ENCODE measurements around the gene CD177. TPM values are rescaled to one million over a fixed set of nuclear protein-coding genes. Genes with fewer than 3 reads are reported as not detected.

CD177 gene, protein sequence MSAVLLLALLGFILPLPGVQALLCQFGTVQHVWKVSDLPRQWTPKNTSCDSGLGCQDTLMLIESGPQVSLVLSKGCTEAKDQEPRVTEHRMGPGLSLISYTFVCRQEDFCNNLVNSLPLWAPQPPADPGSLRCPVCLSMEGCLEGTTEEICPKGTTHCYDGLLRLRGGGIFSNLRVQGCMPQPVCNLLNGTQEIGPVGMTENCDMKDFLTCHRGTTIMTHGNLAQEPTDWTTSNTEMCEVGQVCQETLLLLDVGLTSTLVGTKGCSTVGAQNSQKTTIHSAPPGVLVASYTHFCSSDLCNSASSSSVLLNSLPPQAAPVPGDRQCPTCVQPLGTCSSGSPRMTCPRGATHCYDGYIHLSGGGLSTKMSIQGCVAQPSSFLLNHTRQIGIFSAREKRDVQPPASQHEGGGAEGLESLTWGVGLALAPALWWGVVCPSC
- 0.29 TPM in 1 of 2 replicates, not detected in the other for total RNA-seq

DNA sequence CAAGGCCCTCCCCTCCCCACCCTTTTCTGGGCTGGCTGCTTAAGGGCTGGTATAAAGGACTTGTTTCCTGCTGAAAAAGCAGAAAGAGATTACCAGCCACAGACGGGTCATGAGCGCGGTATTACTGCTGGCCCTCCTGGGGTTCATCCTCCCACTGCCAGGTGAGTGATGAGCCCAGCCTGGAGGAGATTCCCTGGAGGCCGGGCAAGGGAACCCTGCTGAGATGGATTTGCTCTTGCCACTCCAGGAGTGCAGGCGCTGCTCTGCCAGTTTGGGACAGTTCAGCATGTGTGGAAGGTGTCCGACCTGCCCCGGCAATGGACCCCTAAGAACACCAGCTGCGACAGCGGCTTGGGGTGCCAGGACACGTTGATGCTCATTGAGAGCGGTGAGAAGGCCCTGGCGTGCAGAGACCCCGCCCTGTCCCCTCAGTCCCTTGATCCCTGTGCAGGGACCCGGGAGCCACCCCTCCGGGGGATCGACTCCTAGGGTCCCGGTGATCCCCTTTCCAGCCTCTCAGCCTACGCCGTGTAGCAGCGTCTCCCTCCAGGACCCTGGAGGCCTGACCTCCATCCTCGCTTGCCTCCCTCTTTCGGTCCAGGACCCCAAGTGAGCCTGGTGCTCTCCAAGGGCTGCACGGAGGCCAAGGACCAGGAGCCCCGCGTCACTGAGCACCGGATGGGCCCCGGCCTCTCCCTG lies at the start of gene CD177:
CD177 (plus strand) TSS at position 81 of the 699 bp plus-strand sequence; CDS start at position 110, 29 bp downstream.

Other genes starting within 250 kb of the CD177 start
- gene PSG5, start 167.2 kb upstream of the CD177 start, total RNA-seq: 6.7 and 7.8 TPM in 2 replicates
- 1.1 and 2.0 TPM in 2 replicates for gene PSG4, start 148.0 kb upstream of the CD177 start, total RNA-seq
- 1.4 and 5.2 TPM in 2 replicates for gene PSG9, start 84.2 kb upstream of the CD177 start, total RNA-seq
- gene TEX101, start 61.2 kb downstream of the CD177 start, total RNA-seq: not detected in 2 replicates
- 0.18 TPM in 1 of 2 replicates, not detected in the other for gene LYPD3, start 111.9 kb downstream of the CD177 start, total RNA-seq
- 4.0 and 15.2 TPM in 2 replicates for gene PHLDB3, start 151.1 kb downstream of the CD177 start, total RNA-seq
- 74.8 and 85.9 TPM in 2 replicates for gene ETHE1, start 173.5 kb downstream of the CD177 start, total RNA-seq
- gene ZNF575, start 179.5 kb downstream of the CD177 start, total RNA-seq: not detected in 2 replicates
- gene XRCC1, start 221.8 kb downstream of the CD177 start, total RNA-seq: 42.4 and 50.7 TPM in 2 replicates
- gene PINLYP, start 222.1 kb downstream of the CD177 start, total RNA-seq: 11.3 and 19.6 TPM in 2 replicates
- gene IRGQ, start 242.4 kb downstream of the CD177 start, total RNA-seq: 5.2 and 7.4 TPM in 2 replicates
- gene ZNF576, start 242.9 kb downstream of the CD177 start, total RNA-seq: 9.6 and 14.1 TPM in 2 replicates